Central memory CD8-positive, alpha-beta T cell (primary cell): ENCODE measurements around the gene PLA2G12A.

Experiments
- ATAC-seq: fragments of 150-1000 bp; cut with Tn5 transposase; replicated peaks from 2 replicates; pipeline ENCODE4 v1.10.0; 2022; ENCODE audit warnings: mild to moderate bottlenecking, moderate FRiP score, moderate number of reproducible peaks; ENCODE audit not compliant: poor library complexity, severe bottlenecking; ENCODE audit errors: extremely low read depth
- DNase-seq, 2 donors: peaks; one replicate each; pipeline ENCODE4 v3.0.0; 2021; ENCODE audit warnings: low spot score in 2 of 2
- H3K27ac Mint-ChIP-seq: one replicate; pipeline ENCODE4 v1.8.0; 2022; ENCODE audit warnings: low read depth, mild to moderate bottlenecking, moderate library complexity, mixed read lengths
- H3K27me3 Mint-ChIP-seq: one replicate; pipeline ENCODE4 v1.8.0; 2022; ENCODE audit warnings: mixed read lengths
- H3K36me3 Mint-ChIP-seq: one replicate; pipeline ENCODE4 v1.8.0; 2022; ENCODE audit warnings: mild to moderate bottlenecking, moderate library complexity, mixed read lengths; ENCODE audit not compliant: insufficient read depth
- H3K4me1 Mint-ChIP-seq: one replicate; pipeline ENCODE4 v1.8.0; 2022; ENCODE audit warnings: mixed read lengths
- H3K4me3 Mint-ChIP-seq: one replicate; pipeline ENCODE4 v1.8.0; 2022; ENCODE audit warnings: mild to moderate bottlenecking, moderate library complexity, mixed read lengths
- H3K9me3 Mint-ChIP-seq: one replicate; pipeline ENCODE4 v1.8.0; 2022; ENCODE audit warnings: mixed read lengths

The PLA2G12A gene

DNA sequence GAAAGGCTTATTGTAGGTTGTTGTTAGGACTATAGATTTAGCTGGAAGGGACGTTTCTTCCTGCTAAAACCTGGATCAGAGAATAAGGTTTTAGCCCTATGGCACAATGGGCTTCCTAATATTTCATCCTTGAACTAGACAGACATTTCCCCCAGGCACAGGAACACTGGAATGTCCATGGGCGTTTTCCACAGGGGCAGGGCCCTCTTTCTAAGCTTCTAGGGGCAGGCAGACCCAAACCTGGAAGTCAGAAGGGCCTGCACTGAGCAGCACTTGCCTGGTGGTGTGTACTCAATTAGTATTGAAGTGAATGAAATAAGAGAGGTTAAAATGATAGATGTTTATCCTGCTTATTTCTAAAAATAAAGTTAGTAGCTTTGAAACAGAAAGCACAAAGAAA lies 67.8 kb downstream of the PLA2G12A start:
- peaks cover 18% of the 10 kb centered on the region for H3K4me1 Mint-ChIP-seq
- H3K27me3 Mint-ChIP-seq = no peaks in the 10 kb centered on the region
- H3K4me3 Mint-ChIP-seq = no peak overlapping the region
- ATAC-seq = no peak
- peaks cover 31% of the 10 kb centered on the region for H3K36me3 Mint-ChIP-seq
- DNase-seq = no peak
- no peaks in the 10 kb centered on the region for H3K9me3 Mint-ChIP-seq
- peak overlapping the region; percentile 40 for H3K27ac Mint-ChIP-seq
